Measurements from ENCODE around the gene LDB2. TPM values are rescaled to one million over a fixed set of nuclear protein-coding genes. Genes with fewer than 3 reads are reported as not detected.

Gene LDB2
- total RNA-seq, 1 donor from 2014 or later: 34.3 TPM

DNA sequence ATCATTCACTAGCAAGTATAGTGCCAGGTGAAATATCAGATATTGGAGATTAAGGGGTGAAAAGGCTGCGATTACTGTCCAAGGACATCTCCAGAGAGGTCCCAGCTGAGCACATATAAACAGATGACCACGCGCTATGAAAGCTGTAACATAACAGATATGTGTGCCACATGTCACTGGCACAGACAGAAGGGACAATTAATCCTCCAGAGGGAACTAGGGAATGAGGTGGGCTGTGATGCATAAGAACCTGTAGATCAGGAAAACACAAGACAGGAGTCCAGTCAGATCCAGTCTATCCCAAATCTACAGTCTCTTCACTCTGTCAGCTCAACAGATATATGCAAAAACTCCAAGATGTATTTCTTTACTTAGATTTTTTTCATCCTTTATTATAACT, 157.2 kb downstream of the LDB2 start:
- DNase-seq (ENCODE audit: missing footprints): no peak

GRCh38 chr4:16739997-16740624, 158.3 kb downstream of the LDB2 start:
- no peak for ATAC-seq
- DNase-seq (ENCODE audit: missing footprints): no peak
- intact Hi-C loops (cut with DNase I): no loop called here

More for the DNA sequence above, 157.2 kb downstream of the LDB2 start:
- no peak for ATAC-seq
- intact Hi-C loops (cut with DNase I): no loop called here

DNA sequence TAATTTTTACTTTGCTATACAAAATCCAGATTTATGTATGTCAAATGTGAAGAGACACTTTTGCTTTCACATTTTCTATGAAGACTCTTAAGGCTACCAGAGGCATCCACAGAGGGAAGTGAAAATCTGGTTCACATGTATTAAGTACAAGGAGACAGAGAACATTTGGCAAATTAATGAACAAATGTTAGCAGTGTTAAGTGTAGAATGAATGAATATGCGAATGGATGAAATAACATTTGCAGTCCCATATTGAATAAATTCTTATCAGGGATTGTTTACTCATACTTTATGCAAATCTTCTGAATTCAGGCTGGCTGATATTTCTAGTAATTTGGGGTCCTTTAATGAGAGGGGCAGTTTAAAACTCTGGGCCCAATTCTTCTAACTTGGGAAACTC, 159.9 kb downstream of the LDB2 start:
- DNase-seq (ENCODE audit: missing footprints): no peak
- intact Hi-C loops (cut with DNase I): no loop called here
- no peak for ATAC-seq

GRCh38 chr4:16733509-16733908, 164.9 kb downstream of the LDB2 start:
- DNase-seq (ENCODE audit: missing footprints): no peak
- ATAC-seq: no peak
- intact Hi-C loops (cut with DNase I): no loop called here

- no peak for DNase-seq (ENCODE audit: missing footprints)
- intact Hi-C loops (cut with DNase I): no loop called here
- ATAC-seq: no peak
Observed at GRCh38 chr4:16732741-16733140, 165.7 kb downstream of the LDB2 start.

- intact Hi-C loops (cut with DNase I): no loop called here
- ATAC-seq (no peak), DNase-seq (ENCODE audit: missing footprints) (no peak)
Observed at GRCh38 chr4:16731776-16732380, 166.6 kb downstream of the LDB2 start.

DNA sequence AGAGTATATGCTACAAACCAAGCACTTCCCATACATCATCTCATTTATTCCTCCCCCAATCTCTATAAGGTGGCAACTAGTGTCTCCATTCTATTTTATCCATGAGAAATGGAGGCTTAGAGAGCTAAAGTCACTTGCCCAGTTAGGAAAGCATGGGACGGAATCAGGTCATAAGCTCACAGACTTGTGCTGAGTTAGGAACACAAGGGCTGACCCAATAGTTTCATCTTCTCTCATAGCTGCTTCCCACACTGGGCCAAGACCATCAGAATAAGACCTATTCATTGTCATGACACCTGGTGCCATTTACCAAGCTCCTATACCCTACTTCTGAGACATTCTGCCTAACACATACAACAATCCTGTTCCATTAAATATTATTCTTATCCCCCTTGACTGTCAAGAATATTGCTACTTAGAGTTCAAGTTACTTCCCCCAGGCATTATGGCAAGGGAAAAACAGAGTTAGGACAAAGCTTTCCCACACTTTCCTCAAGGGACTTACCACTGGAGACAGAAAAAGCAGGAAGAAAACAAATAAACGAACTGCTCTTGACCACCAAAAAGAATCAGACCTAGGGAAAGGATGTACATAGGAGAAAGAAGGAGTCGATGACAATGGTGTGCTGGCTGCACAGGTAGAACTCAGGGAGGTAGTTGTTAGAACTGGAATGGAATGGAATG, 167.8 kb downstream of the LDB2 start:
- peak; percentile 39 for ATAC-seq

DNA sequence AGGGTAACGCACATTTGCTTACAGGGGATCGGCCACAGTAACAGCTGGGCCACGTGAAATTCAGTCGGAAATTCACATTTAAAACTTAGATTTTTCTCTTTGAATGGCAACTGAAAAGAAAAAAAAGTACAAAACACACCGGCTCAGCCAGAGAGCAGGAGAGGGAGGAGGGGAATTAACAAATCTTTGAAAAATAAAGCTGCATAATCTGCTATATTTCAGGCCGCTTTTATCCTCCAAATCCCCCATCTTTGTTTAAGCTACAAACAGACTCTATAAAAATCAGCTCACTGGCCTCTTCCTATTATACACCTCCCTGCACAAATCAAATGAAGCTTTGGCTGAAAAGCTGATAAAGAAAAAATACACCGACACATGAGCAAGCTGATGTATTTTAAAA, 169.1 kb downstream of the LDB2 start:
- intact Hi-C loops (cut with DNase I): no loop called here

More for the DNA sequence above, 167.8 kb downstream of the LDB2 start:
- DNase-seq (ENCODE audit: missing footprints): no peak
- intact Hi-C loops (cut with DNase I): no loop called here

GRCh38 chr4:16728849-16729248, 169.6 kb downstream of the LDB2 start:
- DNase-seq (ENCODE audit: missing footprints) (no peak), ATAC-seq (no peak)
- intact Hi-C loops (cut with DNase I): no loop called here

More for the DNA sequence above, 169.1 kb downstream of the LDB2 start:
- ATAC-seq (no peak), DNase-seq (ENCODE audit: missing footprints) (no peak)

DNA sequence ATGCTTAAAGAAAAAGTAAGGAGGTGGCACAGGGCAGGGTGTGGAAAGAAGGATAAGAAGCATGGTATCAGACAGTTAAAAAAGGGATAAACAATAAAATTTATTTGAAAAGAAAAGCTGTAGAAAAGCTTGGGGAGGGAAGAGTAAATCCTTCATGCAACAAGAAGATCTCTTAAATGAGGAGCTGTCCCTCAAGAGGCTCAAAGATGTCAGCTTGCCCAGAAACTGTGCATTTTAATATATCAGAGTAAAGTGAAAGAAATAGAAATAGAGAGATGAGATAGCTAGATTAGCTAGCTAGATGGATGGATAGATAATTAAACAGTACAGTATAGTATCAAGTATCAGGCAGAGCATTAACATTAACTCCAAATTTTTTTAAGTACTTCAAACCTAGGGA, 170.3 kb downstream of the LDB2 start:
- intact Hi-C loops (cut with DNase I): no loop called here
- ATAC-seq (no peak), DNase-seq (ENCODE audit: missing footprints) (no peak)

DNA sequence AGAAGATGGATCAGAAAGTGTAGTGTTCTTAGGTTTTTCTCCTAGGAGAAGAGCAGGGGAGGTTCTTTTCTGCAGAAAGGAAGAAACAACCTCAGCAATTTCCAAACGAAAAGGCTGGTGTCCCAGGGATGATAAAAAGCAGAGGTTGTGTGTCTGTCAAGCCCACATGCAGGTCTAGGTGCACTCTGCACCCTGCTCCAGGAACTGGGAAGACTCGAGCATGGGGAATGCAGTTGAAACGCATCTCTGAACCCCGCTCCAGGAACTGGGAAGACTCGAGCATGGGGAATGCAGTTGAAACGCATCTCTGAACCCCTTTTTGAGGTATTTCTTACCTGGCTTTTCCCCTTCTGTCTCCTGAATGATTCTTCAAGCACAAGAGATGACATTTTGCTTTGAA, 171.2 kb downstream of the LDB2 start:
- intact Hi-C loops (cut with DNase I): no loop called here
- ATAC-seq: no peak
- no peak for DNase-seq (ENCODE audit: missing footprints)

- no peak for DNase-seq (ENCODE audit: missing footprints)
- ATAC-seq: no peak
- intact Hi-C loops (cut with DNase I): no loop called here
Observed at GRCh38 chr4:16726368-16727050, 171.9 kb downstream of the LDB2 start.

DNA sequence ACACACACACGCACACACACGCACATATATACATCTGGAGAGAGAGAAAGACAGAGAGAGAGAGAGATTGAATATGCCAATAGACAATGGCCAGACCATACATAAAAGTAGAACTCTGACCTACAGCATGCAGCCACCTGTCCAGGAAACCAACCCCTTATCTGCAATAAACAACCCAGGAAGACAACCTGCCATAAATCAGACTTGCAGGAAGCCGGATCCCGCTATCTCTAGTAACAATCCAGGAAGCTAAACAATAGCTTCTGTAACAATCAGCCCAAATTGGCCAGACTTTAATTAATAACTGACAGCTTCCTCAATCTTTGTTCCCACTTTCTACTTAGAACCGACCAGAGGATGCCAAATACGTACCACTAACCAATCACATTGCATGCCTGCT, 173.2 kb downstream of the LDB2 start:
- no peak for ATAC-seq
- DNase-seq (ENCODE audit: missing footprints): no peak
- intact Hi-C loops (cut with DNase I): no loop called here

GRCh38 chr4:16722416-16722815, 176.0 kb downstream of the LDB2 start:
- no peak for ATAC-seq
- intact Hi-C loops (cut with DNase I): no loop called here

DNA sequence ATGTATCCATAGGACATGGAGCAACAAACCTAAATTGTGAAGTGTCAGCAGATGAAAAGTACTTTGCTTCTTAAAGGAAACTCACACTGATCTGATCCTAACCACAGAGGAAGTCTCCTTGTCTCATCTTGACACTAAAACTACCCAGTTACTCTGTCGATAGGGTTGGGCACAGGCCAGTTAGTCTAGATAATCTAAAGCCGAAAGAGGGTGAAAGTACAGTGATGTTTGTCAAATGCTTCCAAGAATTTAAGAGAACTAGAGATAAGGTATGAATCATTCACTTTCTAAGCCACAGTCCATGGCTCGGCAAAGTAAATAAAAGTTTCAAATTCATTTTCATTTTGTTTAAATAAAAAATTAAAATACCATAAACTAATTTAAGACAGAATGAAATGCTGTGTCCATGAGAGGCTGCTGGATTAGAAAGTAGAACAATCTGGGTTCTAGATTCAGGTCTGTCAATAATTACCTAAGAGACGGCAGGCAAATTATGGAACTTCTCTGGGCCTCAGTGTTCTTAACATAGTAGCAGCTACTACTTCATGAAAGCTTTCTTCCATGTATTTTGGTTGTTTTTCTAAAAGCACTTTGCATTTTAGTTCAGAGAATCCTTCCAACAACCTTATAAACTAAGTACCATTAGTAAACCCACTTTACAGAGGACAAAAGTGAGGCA, 176.7 kb downstream of the LDB2 start:
- intact Hi-C loops (cut with DNase I): no loop called here
- DNase-seq (ENCODE audit: missing footprints) (no peak), ATAC-seq (peak; percentile 62)

More at GRCh38 chr4:16722416-16722815, 176.0 kb downstream of the LDB2 start:
- DNase-seq (ENCODE audit: missing footprints): no peak

GRCh38 chr4:16720761-16721160, 177.7 kb downstream of the LDB2 start:
- ATAC-seq: no peak
- DNase-seq (ENCODE audit: missing footprints): no peak
- intact Hi-C loops (cut with DNase I): no loop called here

GRCh38 chr4:16717266-16717970, 181.0 kb downstream of the LDB2 start:
- ATAC-seq (no peak), DNase-seq (ENCODE audit: missing footprints) (no peak)
- intact Hi-C loops (cut with DNase I): no loop called here

GRCh38 chr4:16715482-16715881, 183.0 kb downstream of the LDB2 start:
- intact Hi-C loops (cut with DNase I): no loop called here
- peak; percentile 48 for ATAC-seq
- no peak for DNase-seq (ENCODE audit: missing footprints)

- intact Hi-C loops (cut with DNase I): no loop called here
- ATAC-seq (no peak), DNase-seq (ENCODE audit: missing footprints) (no peak)
Observed at GRCh38 chr4:16714191-16714590, 184.3 kb downstream of the LDB2 start.
